Hematopoietic multipotent progenitor cell treated with erythropoietin and hydrocortisone succinate and interleukin-3 and kit ligand, for 4 days (in vitro differentiated cells): Measurements from ENCODE around the gene IGFL4.

Experiments
- DNase-seq: peaks from one replicate; pipeline ENCODE4 v3.0.0-alpha.2; 2015

The IGFL4 gene

GRCh38 chr19:46018729-46019251 lies 22.0 kb downstream of the IGFL4 start:
- DNase-seq = no peak

- no peak for DNase-seq
These were observed 22.7 kb downstream of the IGFL4 start for GRCh38 chr19:46017874-46018675.

GRCh38 chr19:46017095-46017429 lies 23.7 kb downstream of the IGFL4 start:
- DNase-seq = no peak

GRCh38 chr19:46016426-46017094 lies 24.2 kb downstream of the IGFL4 start:
- DNase-seq = peak; percentile 90

- DNase-seq = peak; percentile 41
These were observed 24.9 kb downstream of the IGFL4 start for GRCh38 chr19:46015687-46016425.

GRCh38 chr19:46014941-46015686 lies 25.7 kb downstream of the IGFL4 start:
- DNase-seq = peak; percentile 84

GRCh38 chr19:46014534-46014933 lies 26.3 kb downstream of the IGFL4 start:
- DNase-seq = no peak

- peak; percentile 82 for DNase-seq
These were observed 31.0 kb downstream of the IGFL4 start for GRCh38 chr19:46009530-46010510.

GRCh38 chr19:46006411-46006810 lies 34.4 kb downstream of the IGFL4 start:
- no peak for DNase-seq

- DNase-seq = no peak
These were observed 38.0 kb downstream of the IGFL4 start for GRCh38 chr19:46002678-46003275.

- peak; percentile 70 for DNase-seq
These were observed 40.1 kb downstream of the IGFL4 start for GRCh38 chr19:46000491-46001246.

GRCh38 chr19:45999653-46000121 lies 41.1 kb downstream of the IGFL4 start:
- DNase-seq = peak; percentile 33

GRCh38 chr19:45998834-45999233 lies 42.0 kb downstream of the IGFL4 start:
- DNase-seq = no peak

GRCh38 chr19:45996933-45997332 lies 43.9 kb downstream of the IGFL4 start:
- no peak for DNase-seq

GRCh38 chr19:45995715-45996385 lies 45.0 kb downstream of the IGFL4 start:
- no peak for DNase-seq

- DNase-seq = peak; percentile 100
These were observed 45.6 kb downstream of the IGFL4 start, which contains the start of gene CCDC61 for GRCh38 chr19:45994998-45995714. Gene CCDC61 (plus strand): TSS chr19:45995467. CDS start chr19:46003019, 7,552 bp downstream.

GRCh38 chr19:45994456-45994997 lies 46.3 kb downstream of the IGFL4 start:
- no peak for DNase-seq

- no peak for DNase-seq
These were observed 50.6 kb downstream of the IGFL4 start for GRCh38 chr19:45990113-45990728.
